Neural progenitor cell (in vitro differentiated cells): ENCODE data around the gene A1CF. TPM values are rescaled to one million over a fixed set of nuclear protein-coding genes. Genes with fewer than 3 reads are reported as not detected.

Source experiments
- DNase-seq: peaks from one replicate; pipeline ENCODE4 v3.0.0-alpha.2; 2016; ENCODE audit warnings: low spot score
- H2AFZ ChIP-seq: fragments of 200-600 bp; sonication (generic); replicated peaks from 2 replicates; pipeline ENCODE4 v1.6.1; 2016; ENCODE audit warnings: antibody characterized with exemption
- H3F3A ChIP-seq: fragments of 200-600 bp; sonication (generic); 2 replicates; pipeline ENCODE4 v1.6.1; 2016; ENCODE audit warnings: antibody characterized with exemption, low read depth
- H3K27ac ChIP-seq: fragments of 200-600 bp; sonication (generic); 2 replicates; pipeline ENCODE4 v1.5.1; 2016; ENCODE audit warnings: mild to moderate bottlenecking
- H3K27me3 ChIP-seq: fragments of 200-600 bp; sonication (generic); 2 replicates; pipeline ENCODE4 v1.6.1; 2016; ENCODE audit warnings: mild to moderate bottlenecking, moderate library complexity
- H3K36me3 ChIP-seq: fragments of 200-600 bp; sonication (generic); 2 replicates; pipeline ENCODE4 v1.5.1; 2016
- H3K4me1 ChIP-seq: fragments of 200-600 bp; sonication (generic); 2 replicates; pipeline ENCODE4 v1.6.1; 2016; ENCODE audit warnings: mixed run types
- H3K4me2 ChIP-seq: fragments of 200-600 bp; sonication (generic); 2 replicates; pipeline ENCODE4 v1.6.1; 2016
- H3K4me3 ChIP-seq: fragments of 200-600 bp; sonication (generic); 2 replicates; pipeline ENCODE4 v1.5.1; 2016
- H3K79me2 ChIP-seq: fragments of 200-600 bp; sonication (generic); 2 replicates; pipeline ENCODE4 v1.6.1; 2016; ENCODE audit warnings: low read depth
- H3K9ac ChIP-seq: fragments of 200-600 bp; sonication (generic); 2 replicates; pipeline ENCODE4 v1.6.1; 2016
- H3K9me3 ChIP-seq: fragments of 200-600 bp; sonication (generic); 2 replicates; pipeline ENCODE4 v1.5.1; 2016; ENCODE audit warnings: low read depth
- H4K20me1 ChIP-seq: fragments of 200-600 bp; sonication (generic); 2 replicates; pipeline ENCODE4 v1.6.1; 2016; ENCODE audit warnings: low read depth
- H3K27ac Mint-ChIP-seq: 3 replicates; pipeline ENCODE4 v1.8.0; 2021; ENCODE audit warnings: mixed read lengths
- H3K27me3 Mint-ChIP-seq: 2 replicates; pipeline ENCODE4 v1.8.0; 2022; ENCODE audit warnings: low read depth, mild to moderate bottlenecking, inconsistent platforms, moderate library complexity, mixed read lengths; ENCODE audit not compliant: insufficient read depth
- H3K36me3 Mint-ChIP-seq: 3 replicates; pipeline ENCODE4 v1.8.0; 2021; ENCODE audit warnings: mixed read lengths
- H3K4me1 Mint-ChIP-seq: 3 replicates; pipeline ENCODE4 v1.8.0; 2021; ENCODE audit warnings: mixed read lengths
- H3K4me3 Mint-ChIP-seq: 3 replicates; pipeline ENCODE4 v1.8.0; 2021; ENCODE audit warnings: mild to moderate bottlenecking, moderate library complexity, mixed read lengths
- H3K9me3 Mint-ChIP-seq: 3 replicates; pipeline ENCODE4 v1.8.0; 2020; ENCODE audit warnings: mixed read lengths
- CTCF ChIP-seq: fragments of 200-600 bp; sonication (generic); IDR thresholded peaks from 2 replicates; pipeline ENCODE4 v1.5.1; 2017; ENCODE audit warnings: antibody characterized with exemption, mild to moderate bottlenecking
- EZH2 ChIP-seq: fragments of 200-600 bp; sonication (generic); IDR thresholded peaks from 2 replicates; pipeline ENCODE4 v1.6.1; 2017; ENCODE audit warnings: antibody characterized with exemption, mild to moderate bottlenecking, moderate library complexity
- EZH2phosphoT487 ChIP-seq: fragments of 200-600 bp; sonication (generic); IDR thresholded peaks from 2 replicates; pipeline ENCODE4 v1.6.1; 2017; ENCODE audit warnings: antibody characterized with exemption
- total RNA-seq: library from RNA; depleted of rRNA; stranded (reverse); fragments of >200 nt; gene quantifications from 2 replicates; pipeline ENCODE4 v1.2.3, GENCODE V29; 2015; ENCODE audit warnings: low replicate concordance

A1CF gene
- total RNA-seq: not detected in 2 replicates

- Histone ChIP-seq H3K4me3 (no peak within 1 kb of the TSS), H4K20me1 (no peaks in the 10 kb centered on the region), H3K9me3 (no peaks in the 10 kb centered on the region), H3K4me1 (no peaks in the 10 kb centered on the region), H3K27me3 (no peaks in the 10 kb centered on the region), H3K27ac (no peak within 1 kb of the TSS), H3K79me2 (no peaks in the 10 kb centered on the region), H3K4me2 (no peak within 1 kb of the TSS), H3F3A (no peaks in the 10 kb centered on the region), H3K9ac (no peak within 1 kb of the TSS), H2AFZ (no peak within 1 kb of the TSS), H3K36me3 (no peaks in the 10 kb centered on the region)
- TF ChIP-seq CTCF (no peak), EZH2phosphoT487 (no peak), EZH2 (no peak)
- Mint-ChIP-seq H3K36me3 (no peaks in the 10 kb centered on the region), H3K4me3 (no peak within 1 kb of the TSS), H3K4me1 (no peaks in the 10 kb centered on the region), H3K9me3 (no peaks in the 10 kb centered on the region), H3K27ac (no peak within 1 kb of the TSS), H3K27me3 (no peaks in the 10 kb centered on the region)
- DNase-seq: no peak
These were observed at the start of gene A1CF for GRCh38 chr10:50885097-50885859. A1CF (minus strand) TSS chr10:50885627; CDS start chr10:50859940, 25,687 bp downstream.

GRCh38 chr10:50931948-50932431 lies 46.6 kb upstream of the A1CF start:
- no peak overlapping the region for H3K27ac ChIP-seq
- no peaks in the 10 kb centered on the region for H4K20me1 ChIP-seq
- no peaks in the 10 kb centered on the region for H3F3A ChIP-seq
- Mint-ChIP-seq H3K36me3 (no peaks in the 10 kb centered on the region), H3K27ac (no peak overlapping the region), H3K9me3 (no peaks in the 10 kb centered on the region), H3K4me3 (no peak overlapping the region), H3K27me3 (no peaks in the 10 kb centered on the region), H3K4me1 (peaks cover 5% of the 10 kb centered on the region)
- H3K27me3 ChIP-seq: no peaks in the 10 kb centered on the region
- H3K4me3 ChIP-seq: no peak overlapping the region
- no peak for DNase-seq
- TF ChIP-seq EZH2: no peak
- TF ChIP-seq CTCF: no peak
- TF ChIP-seq EZH2phosphoT487: no peak
- peaks cover 6% of the 10 kb centered on the region for H3K4me1 ChIP-seq
- H3K36me3 ChIP-seq: no peaks in the 10 kb centered on the region
- H3K9ac ChIP-seq: no peak overlapping the region
- no peaks in the 10 kb centered on the region for H3K9me3 ChIP-seq
- no peaks in the 10 kb centered on the region for H3K79me2 ChIP-seq
- H2AFZ ChIP-seq: no peak overlapping the region
- H3K4me2 ChIP-seq: no peak overlapping the region

- DNase-seq: no peak
- Histone ChIP-seq H4K20me1 (no peaks in the 10 kb centered on the region), H3F3A (no peaks in the 10 kb centered on the region), H3K9ac (no peak overlapping the region), H3K9me3 (no peaks in the 10 kb centered on the region), H3K27me3 (no peaks in the 10 kb centered on the region), H3K4me3 (no peak overlapping the region), H3K4me1 (peaks cover 6% of the 10 kb centered on the region), H3K4me2 (no peak overlapping the region), H3K79me2 (no peaks in the 10 kb centered on the region), H3K27ac (no peak overlapping the region), H3K36me3 (no peaks in the 10 kb centered on the region), H2AFZ (no peak overlapping the region)
- TF ChIP-seq EZH2: no peak
- TF ChIP-seq CTCF: no peak
- TF ChIP-seq EZH2phosphoT487: no peak
- no peaks in the 10 kb centered on the region for H3K9me3 Mint-ChIP-seq
- H3K36me3 Mint-ChIP-seq: no peaks in the 10 kb centered on the region
- no peak overlapping the region for H3K4me3 Mint-ChIP-seq
- H3K27me3 Mint-ChIP-seq: no peaks in the 10 kb centered on the region
- peaks cover 5% of the 10 kb centered on the region for H3K4me1 Mint-ChIP-seq
- no peak overlapping the region for H3K27ac Mint-ChIP-seq
These were observed 44.2 kb upstream of the A1CF start for GRCh38 chr10:50929670-50930069.
